HG03139 (cell line): ENCODE data around the gene DNAH11.
"Not testable (repeated sequence)": the region's sequence is repeated elsewhere in the genome, so short reads cannot be mapped to it uniquely, and the experiment has no call there.

Experiments
- ATAC-seq: cut with Tn5 transposase; IDR thresholded peaks from one replicate; pipeline ENCODE4 v1.9.1; 2021; ENCODE audit not compliant: unreplicated experiment

DNAH11 gene

GRCh38 chr7:21766218-21766617 lies 223.4 kb downstream of the DNAH11 start:
- no peak for ATAC-seq

DNA sequence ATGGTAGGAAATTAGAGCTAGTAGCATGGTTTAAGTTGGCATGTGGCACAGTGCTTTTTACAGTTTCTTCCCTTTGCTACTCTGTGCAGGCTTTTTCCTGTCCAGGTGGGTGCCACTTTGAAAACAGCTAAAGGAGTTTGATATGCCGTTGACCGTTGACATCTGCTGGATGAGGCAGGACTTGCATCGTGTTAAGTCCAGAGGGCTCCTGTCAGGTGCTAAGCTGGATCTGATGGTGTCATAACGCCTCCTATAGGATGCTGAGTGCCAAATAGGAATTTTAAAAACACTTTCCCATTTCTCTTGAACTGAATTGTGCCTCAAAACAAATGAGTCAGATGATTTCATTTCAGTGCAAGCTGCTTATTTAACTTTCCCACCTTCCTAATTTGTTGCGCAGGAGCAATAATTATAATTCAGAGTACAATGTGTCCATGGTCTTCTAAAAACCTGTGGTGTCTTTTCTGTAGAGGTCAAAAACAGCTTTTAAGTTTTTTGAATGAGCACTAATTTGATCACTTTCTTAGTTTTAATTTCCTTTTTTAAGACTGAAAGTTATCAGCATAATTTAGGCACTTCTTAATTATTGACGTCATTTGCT lies 224.6 kb downstream of the DNAH11 start:
- ATAC-seq, result peak; percentile 64

DNA sequence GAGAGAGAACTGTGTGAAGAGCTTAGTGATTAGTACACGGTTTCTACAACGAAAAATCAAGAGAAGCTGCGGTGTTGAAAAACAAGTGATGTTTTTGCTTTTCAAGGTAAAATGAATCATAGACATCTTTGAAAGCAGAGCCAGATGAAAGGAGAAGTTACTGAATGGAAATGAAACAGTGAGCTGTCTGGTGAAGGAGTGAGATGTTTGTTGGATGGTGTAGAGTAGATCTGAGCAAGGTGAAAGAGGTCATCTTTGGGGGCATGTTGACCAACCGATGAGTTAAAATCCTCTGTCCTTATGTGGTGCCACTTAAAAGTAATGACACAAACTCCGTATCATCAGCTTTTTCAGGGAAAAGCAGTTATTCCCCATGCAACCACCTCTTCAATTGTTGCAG lies 225.4 kb downstream of the DNAH11 start:
- ATAC-seq, result no peak

GRCh38 chr7:21771266-21771665 lies 228.4 kb downstream of the DNAH11 start:
- no peak for ATAC-seq

DNA sequence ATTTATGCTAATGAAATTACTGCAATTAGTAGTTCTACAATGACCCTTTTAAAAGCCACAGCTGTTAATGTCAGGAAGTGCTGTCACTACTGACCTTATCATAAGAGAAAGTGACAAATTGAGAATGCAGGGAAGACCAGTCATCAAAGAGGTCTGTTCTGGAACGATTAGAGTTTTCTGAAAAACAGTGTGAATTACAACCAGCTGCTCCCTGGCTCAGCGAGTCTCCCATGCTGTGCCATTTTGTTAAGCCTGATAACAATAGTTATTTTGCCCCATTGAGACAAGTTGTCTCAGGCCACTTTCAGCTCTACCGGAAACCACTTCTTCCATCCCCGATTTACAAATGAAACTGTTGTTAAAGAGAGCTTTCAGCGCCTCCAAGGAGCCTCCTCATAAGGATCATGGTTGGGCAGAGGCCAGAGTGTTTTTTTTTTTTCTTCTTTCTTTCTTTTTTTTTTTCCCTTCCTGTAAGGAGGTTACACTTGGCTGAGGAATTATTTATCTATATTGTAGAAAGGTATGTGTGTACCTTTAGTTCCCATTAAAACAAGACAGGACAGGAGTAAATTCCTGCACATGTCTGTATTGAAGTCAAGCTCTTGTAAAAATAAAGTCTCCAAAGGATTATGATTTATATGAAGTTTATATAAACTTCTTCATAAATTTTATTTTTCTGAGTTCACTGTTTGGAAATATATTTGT lies 229.2 kb downstream of the DNAH11 start:
- ATAC-seq, result no peak

DNA sequence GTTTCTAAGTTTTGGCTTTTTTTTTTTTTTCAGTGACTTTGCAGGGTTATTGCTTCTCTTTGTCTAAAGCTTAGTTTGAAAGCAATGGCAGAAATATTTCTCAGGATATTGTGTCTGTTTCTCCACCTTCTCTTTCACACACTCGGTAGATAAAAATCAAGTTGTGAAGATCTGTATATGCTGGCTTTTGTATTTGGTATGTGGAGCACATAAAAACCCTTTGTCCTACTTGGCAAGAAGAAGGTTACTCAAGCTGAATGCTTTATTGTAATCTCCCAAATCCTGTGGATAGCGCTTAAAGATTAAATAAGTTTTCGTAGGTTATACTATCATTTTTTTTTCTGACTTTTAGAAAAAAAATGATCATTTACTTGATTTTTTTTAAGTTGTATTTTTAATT lies 230.5 kb downstream of the DNAH11 start:
- ATAC-seq, result no peak

DNA sequence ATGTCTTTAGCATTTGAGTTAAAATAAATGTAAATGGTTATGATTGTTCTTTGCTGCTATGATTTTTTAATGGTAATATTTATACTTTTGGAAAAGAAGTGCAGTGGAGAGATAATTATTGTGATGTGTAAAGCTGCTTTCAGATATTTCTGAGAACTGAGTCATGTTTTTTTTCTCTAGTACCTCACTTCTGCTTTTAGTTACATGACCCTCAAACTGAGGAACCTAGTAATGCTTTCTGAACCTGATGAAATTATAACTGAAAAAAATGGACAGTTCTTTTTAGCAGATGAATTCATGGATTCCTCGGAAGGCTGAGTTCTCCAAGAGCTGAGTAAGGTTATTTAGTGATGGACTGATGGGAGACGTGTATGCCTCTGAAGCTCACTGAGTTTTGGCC lies 235.1 kb downstream of the DNAH11 start:
- ATAC-seq, result no peak

DNA sequence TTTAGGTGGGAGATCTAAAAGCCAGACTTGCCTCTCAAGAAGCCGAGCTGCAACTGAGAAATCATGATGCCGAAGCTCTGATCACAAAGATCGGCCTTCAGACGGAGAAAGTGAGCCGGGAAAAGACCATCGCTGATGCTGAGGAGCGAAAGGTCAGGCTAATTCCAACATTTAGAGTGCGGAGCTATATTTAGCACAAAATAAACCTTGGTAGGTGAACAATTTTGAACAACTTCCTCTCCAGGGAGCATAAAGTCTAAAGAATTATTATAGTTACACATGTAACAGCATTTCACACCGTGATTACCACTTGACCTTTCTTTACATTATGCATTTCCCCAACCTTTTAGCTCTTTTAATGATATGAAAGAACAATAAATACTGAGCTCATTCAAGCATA lies 236.1 kb downstream of the DNAH11 start:
- no peak for ATAC-seq

DNA sequence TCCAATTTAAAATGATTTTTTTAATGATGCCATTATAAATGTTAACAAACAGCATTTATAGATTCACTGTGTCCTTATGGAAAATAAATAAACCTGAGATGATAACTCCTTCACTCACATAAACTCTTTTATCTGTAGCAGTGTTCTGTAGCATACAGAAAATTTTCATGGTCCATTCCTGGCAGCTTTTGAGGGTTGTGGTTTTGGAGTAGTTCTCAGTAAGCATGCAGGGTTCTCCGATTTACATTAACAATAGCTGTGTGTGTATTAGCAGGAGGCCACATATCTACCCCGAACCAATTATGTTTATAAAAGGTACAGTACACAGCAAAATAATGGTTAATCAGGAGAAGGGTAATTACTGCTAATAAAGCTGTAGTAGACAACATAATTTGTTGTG lies 240.2 kb downstream of the DNAH11 start:
- no peak for ATAC-seq

GRCh38 chr7:21784989-21785388 lies 242.2 kb downstream of the DNAH11 start:
- no peak for ATAC-seq

- no peak for ATAC-seq
Measured at GRCh38 chr7:21805791-21806190, 263.0 kb downstream of the DNAH11 start.

DNA sequence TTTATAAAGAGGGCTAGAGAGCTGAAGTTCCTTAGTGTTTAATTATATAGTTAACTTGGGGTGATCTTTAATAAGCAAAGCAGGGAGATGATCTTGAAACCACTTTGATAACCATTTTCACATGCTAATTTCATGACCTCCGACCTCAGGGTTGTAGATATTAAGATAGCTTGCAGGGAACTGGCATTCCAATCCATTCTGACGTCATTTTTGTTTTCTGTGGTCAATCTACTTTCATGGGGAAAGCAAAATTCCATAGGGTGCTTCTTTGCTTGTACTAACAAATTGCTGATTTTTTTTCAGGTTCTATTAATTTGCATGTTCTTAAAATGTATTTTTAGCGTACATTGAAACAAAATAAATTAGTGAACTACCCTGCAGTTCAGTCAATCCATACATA lies 263.5 kb downstream of the DNAH11 start:
- ATAC-seq, result no peak

GRCh38 chr7:21819048-21819447 lies 276.2 kb downstream of the DNAH11 start:
- ATAC-seq, result no peak

GRCh38 chr7:21828841-21829240 lies 286.0 kb downstream of the DNAH11 start:
- ATAC-seq, result no peak

DNA sequence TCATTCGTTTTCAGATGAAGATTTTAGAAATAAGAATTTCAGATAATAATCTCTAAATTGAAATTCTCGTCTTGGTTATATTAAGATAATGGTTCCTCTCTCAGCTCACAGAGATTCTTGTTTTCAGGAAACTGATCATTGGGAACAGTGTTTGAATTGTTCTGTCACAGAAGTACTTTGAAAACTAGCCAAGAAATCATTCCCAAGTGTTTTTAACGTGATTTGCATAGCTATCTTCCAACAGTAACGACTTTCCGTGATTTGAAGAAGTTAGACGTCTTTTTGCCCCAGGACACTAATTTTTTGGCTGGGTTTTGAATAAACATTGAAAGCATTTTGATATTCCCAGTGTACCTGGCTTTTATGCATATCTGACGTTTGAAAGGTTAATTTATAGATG lies 286.9 kb downstream of the DNAH11 start:
- ATAC-seq, result no peak

DNA sequence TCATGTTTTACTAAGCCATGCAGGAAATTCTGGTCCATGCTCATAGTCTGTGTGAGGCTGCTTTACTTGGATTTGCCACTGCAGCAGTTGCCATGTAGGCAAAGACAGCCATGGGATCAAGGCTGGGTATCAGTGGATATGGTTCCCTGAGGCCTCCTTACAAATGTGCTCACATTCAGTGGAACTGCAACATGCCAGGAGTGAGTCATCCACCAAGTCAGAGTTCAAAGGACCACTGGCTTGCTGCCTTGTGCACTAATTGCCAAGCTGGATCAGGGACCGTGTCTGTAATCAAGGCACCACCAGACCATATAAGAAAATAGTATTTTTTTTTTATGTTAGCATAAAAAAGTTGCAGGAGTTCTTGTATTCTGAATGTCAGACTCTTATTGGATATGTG lies 301.9 kb downstream of the DNAH11 start:
- ATAC-seq, result no peak

DNA sequence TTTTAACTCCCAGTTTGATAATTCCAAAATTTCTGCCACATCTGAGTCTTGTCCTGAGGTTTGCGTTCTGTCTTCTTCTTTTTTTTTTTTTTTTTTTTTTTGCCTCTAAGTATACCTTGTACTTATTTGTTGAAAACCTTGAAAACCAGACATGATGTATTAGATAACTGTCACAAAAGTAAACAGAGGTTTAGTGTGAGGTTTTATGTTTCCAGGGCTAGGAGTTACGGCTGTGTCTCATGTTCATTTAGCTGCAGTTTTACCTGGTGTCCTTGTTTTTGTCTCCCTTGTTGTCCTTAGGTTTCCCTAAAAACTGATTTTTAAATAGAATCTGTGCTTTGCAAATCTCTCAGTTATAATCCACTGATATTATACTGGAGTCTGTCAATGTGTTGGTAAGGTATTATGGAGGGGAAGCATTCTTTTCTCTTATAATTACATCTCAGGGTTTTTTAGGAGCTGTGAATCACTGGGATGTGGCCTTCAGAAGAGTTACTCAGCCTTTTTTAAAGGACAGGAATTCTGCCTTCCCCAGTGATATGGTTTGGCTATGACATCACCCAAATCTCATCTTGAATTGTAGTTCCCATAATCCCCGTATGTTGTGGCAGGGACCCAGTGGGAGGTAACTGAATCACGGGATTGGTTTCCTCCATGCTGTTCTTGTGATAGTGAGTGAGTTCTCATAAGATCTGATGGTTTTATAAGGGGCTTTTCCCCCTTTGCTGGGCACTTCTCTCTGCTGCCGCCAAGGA lies 307.9 kb downstream of the DNAH11 start:
- ATAC-seq, result no peak

GRCh38 chr7:21851559-21851967 lies 308.7 kb downstream of the DNAH11 start:
- ATAC-seq, result no peak

- ATAC-seq, result not testable (repeated sequence)
Measured at GRCh38 chr7:21865631-21866204, 322.9 kb downstream of the DNAH11 start.

DNA sequence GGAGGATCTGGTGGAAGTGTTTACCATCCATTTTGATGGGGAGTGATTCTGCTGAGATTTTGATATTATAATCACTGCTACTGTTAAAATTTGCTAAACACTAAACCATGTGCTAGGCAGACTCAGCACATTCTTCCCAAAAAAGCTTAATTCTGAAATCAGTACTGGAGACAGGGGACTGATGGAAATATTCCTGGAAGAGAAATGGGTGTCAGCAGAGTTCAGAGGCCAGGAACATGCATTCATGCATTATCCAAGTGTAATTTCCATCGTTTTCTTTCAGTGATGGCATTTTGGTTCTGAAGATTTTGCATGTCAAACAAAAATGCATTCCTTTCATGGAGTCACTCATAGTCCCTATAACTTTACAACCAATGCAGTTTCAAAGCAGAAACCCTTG lies 323.9 kb downstream of the DNAH11 start:
- no peak for ATAC-seq

GRCh38 chr7:21867226-21867625 lies 324.4 kb downstream of the DNAH11 start:
- ATAC-seq, result no peak
